Gastroesophageal sphincter (tissue), 3 donors: ENCODE data around the gene PTP4A2.

Experiments used
- CTCF ChIP-seq, 4 experiments: fragments of 200-600 bp in 2 of 4; fragments of 450-650 bp in 2 of 4; sonication (generic) in 1 of 4; IDR thresholded peaks; one replicate each; pipeline ENCODE4 v1.5.1; 2017 to 2019; ENCODE audit warnings: antibody characterized with exemption in 4 of 4, mild to moderate bottlenecking in 2 of 4, moderate library complexity in 2 of 4
- EP300 ChIP-seq: sonication (generic); formaldehyde crosslinking; IDR thresholded peaks from one replicate; pipeline ENCODE4 v1.6.1; 2017; ENCODE audit warnings: antibody characterized with exemption, mild to moderate bottlenecking
- POLR2A ChIP-seq, 2 donors: fragments of 450-650 bp; IDR thresholded peaks; one replicate each; pipeline ENCODE4 v1.6.1; 2017; ENCODE audit warnings: antibody characterized with exemption in 2 of 2, mild to moderate bottlenecking in 2 of 2, moderate library complexity in 1 of 2
- POLR2AphosphoS5 ChIP-seq: sonication (generic); formaldehyde crosslinking; IDR thresholded peaks from one replicate; pipeline ENCODE4 v1.6.1; 2017; ENCODE audit warnings: antibody characterized with exemption

DNA sequence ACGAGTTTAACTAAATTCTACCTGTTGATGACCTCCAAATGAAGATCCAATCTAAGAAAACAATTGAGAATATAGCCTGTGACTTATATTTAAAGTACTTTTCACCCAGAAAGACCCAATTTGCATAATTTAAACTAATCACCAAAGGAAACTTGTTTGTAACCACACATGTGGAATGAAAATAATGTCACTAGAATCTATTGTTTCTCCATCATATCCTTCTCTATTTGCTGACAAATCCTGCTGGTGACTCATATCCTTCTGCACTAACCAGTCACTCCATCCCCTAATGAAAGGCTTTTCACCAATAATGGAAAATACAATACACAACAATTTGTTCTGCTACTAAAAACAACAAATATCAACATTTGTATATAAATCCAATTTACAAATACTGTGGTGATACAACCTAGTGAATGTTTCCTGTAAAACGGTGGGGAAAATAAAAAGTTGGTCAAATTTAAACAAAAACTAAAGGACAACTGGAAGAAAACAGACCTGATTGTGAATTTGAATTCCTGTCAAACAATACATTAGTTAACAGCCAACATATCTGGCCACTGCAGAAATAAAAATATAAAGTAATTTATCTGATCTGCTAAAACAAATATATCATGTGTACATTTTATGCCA is 6.5 kb downstream of the PTP4A2 start:
- no peak for TF ChIP-seq CTCF (IDR thresholded peaks at IDR 0.05)
- no peak for TF ChIP-seq POLR2A (IDR thresholded peaks at IDR 0.05)
- no peak for TF ChIP-seq EP300
- no peak for TF ChIP-seq POLR2AphosphoS5
